Ovary (tissue), 9 donors: ENCODE measurements around the gene SECTM1. TPM values are rescaled to one million over a fixed set of nuclear protein-coding genes. Genes with fewer than 3 reads are reported as not detected.
A peak's percentile ranks its signal among the peaks of the same experiment; 100 is the strongest.

Source experiments
- DNase-seq, 5 donors: peaks; one replicate each; pipeline ENCODE4 v3.0.0-alpha.2; 2019 to 2020
- H3K27ac ChIP-seq, 2 donors: fragments of 200-600 bp; one replicate each; pipeline versions ENCODE4 v1.5.1 to v1.8.0; 2019 to 2022
- H3K27me3 ChIP-seq: fragments of 200-600 bp; one replicate; pipeline ENCODE4 v1.8.0; 2022
- H3K36me3 ChIP-seq: fragments of 200-600 bp; sonication (generic); one replicate; pipeline ENCODE4 v1.5.1; 2019
- H3K4me1 ChIP-seq: one replicate; pipeline ENCODE4 v1.8.1; 2013; ENCODE audit warnings: mild to moderate bottlenecking, moderate library complexity; ENCODE audit not compliant: insufficient read depth
- H3K4me3 ChIP-seq: fragments of 200-600 bp; sonication (generic); one replicate; pipeline ENCODE4 v1.5.1; 2017
- H3K9me3 ChIP-seq, 2 donors: fragments of 200-600 bp in 1 of 2; sonication (generic) in 1 of 2; one replicate each; pipeline versions ENCODE4 v1.5.1 to v1.8.1; 2013 to 2019; ENCODE audit warnings: mild to moderate bottlenecking in 1 of 2, moderate library complexity in 1 of 2
- CTCF ChIP-seq, 3 donors: fragments of 450-650 bp in 2 of 3; fragments of 200-600 bp in 1 of 3; IDR thresholded peaks; one replicate each; pipeline versions ENCODE4 v1.5.1 to v1.8.0; 2016 to 2022; ENCODE audit warnings: antibody characterized with exemption in 3 of 3, mild to moderate bottlenecking in 1 of 3
- EP300 ChIP-seq: sonication (generic); formaldehyde crosslinking; IDR thresholded peaks from one replicate; pipeline ENCODE4 v1.6.1; 2017; ENCODE audit warnings: antibody characterized with exemption
- POLR2A ChIP-seq: fragments of 450-650 bp; IDR thresholded peaks from one replicate; pipeline ENCODE4 v1.6.1; 2017; ENCODE audit warnings: antibody characterized with exemption, mild to moderate bottlenecking, moderate library complexity
- WGBS, 3 donors: extraction: QIAGEN DNeasy Blood & Tissue Kit in 1 of 3; methylation state at CpG; one replicate each; pipeline versions ENCODE4 v1.1.5 to v1.1.7; 2013 to 2017; 5-methylcytosine and 5-hydroxymethylcytosine counted together
- intact Hi-C, 4 donors: fragments of 100-400 bp; cut with DNase I; formaldehyde crosslinking; loops; one replicate each; pipeline versions ENCODE4 v1.11.0 to v1.15.1; 2022 to 2023
- polyA plus RNA-seq, 2 donors: library from polyadenylated mRNA; stranded (reverse); fragments of 200-250 nt in 1 of 2; fragments of 350-450 nt in 1 of 2; fragmentation: Illumina TruSeq in 1 of 2; extraction: RNeasy Lipid Tissue Mini Kit (QIAGEN cat#74804) in 1 of 2; gene quantifications; one replicate each; pipeline ENCODE4 v1.2.3, GENCODE V29; 2013 to 2014
- total RNA-seq, 7 donors: library from RNA; depleted of rRNA in 2 of 7; stranded (reverse); fragments of >200 nt in 2 of 7; fragmentation: NEBNext Ultra II Directional in 3 of 7; extraction: Animal tissue kit (Norgen Biotek cat#: 25700) in 3 of 7; gene quantifications; one replicate each; pipeline versions ENCODE4 v1.1.0 to v1.2.4, GENCODE V29; 2016 to 2023
- donor health status: DM: no; HTN: no; CAD: no; lungs with moderate emphysema.
- donor health status: DM: no; HTN: no; CAD: no.
- donor health status: Bipolar disorder and iron deficiency.
- donor health status: DM: yes; HTN: yes; CAD: no.
- donor health status: DM: no; HTN: no; CAD: no.
- donor health status: DM: yes; HTN: yes; CAD: no.

SECTM1 gene
- total and polyA plus RNA-seq, 9 donors = 2.1 to 20.8 (median 7.9) TPM

GRCh38 chr17:82334622-82335394 is 1.2 kb upstream of the SECTM1 start:
- no peaks in the 10 kb centered on the region for H3K36me3 ChIP-seq
- peak overlapping the region; percentile 34 for H3K4me3 ChIP-seq
- peak overlapping the region; percentile 39 to 48 for H3K27ac ChIP-seq
- DNase-seq = peak in 1 of 5 donors; percentile 37
- 31 to 32% (median 32%) methylated on average over 16 of the region's 16 CpGs for WGBS, 3 donors
- peaks cover 27% of the 10 kb centered on the region for H3K4me1 ChIP-seq
- intact Hi-C loops = no loop called here
- no peaks in the 10 kb centered on the region for H3K9me3 ChIP-seq
- H3K27me3 ChIP-seq = no peaks in the 10 kb centered on the region
- TF ChIP-seq CTCF (IDR thresholded peaks at IDR 0.05) (no peak), EP300 (no peak), POLR2A (no peak)

GRCh38 chr17:82334204-82334621 is 647 bp upstream of the SECTM1 start:
- Histone ChIP-seq H3K27me3 (no peaks in the 10 kb centered on the region), H3K27ac (peak overlapping the region in 1 of 2 donors; percentile 48), H3K4me1 (peaks cover 24% of the 10 kb centered on the region), H3K9me3 (no peaks in the 10 kb centered on the region), H3K4me3 (peak overlapping the region; percentile 59), H3K36me3 (no peaks in the 10 kb centered on the region)
- no peak for TF ChIP-seq POLR2A
- no peak for TF ChIP-seq EP300
- no peak for TF ChIP-seq CTCF (IDR thresholded peaks at IDR 0.05)
- WGBS, 3 donors = 51 to 57% (median 55%) methylated on average over 24 to 25 of the region's 25 CpGs
- DNase-seq = peak in 3 of 5 donors; percentile 50 to 56 (median 56)
- intact Hi-C loops = no loop called here

- H3K27ac ChIP-seq = no peak overlapping the region
- H3K4me1 ChIP-seq = peaks cover 22% of the 10 kb centered on the region
- peak overlapping the region; percentile 59 for H3K4me3 ChIP-seq
- intact Hi-C loops = no loop called here
- 14 to 17% (median 16%) methylated on average over 30 to 32 of the region's 32 CpGs for WGBS, 3 donors
- H3K36me3 ChIP-seq = no peaks in the 10 kb centered on the region
- H3K27me3 ChIP-seq = no peaks in the 10 kb centered on the region
- H3K9me3 ChIP-seq = no peaks in the 10 kb centered on the region
- TF ChIP-seq POLR2A (no peak), CTCF (IDR thresholded peaks at IDR 0.05) (no peak), EP300 (no peak)
- DNase-seq = peak in 4 of 5 donors; percentile 41 to 56 (median 46)
Measured at GRCh38 chr17:82332669-82333278, 792 bp downstream of the SECTM1 start.

GRCh38 chr17:82331345-82331939 is 2.1 kb downstream of the SECTM1 start:
- H3K4me1 ChIP-seq = peaks cover 22% of the 10 kb centered on the region
- WGBS, 3 donors = 90 to 94% (median 91%) methylated on average over 25 of the region's 25 CpGs
- no peaks in the 10 kb centered on the region for H3K36me3 ChIP-seq
- H3K27ac ChIP-seq = no peak overlapping the region
- TF ChIP-seq POLR2A = no peak
- TF ChIP-seq EP300 = no peak
- TF ChIP-seq CTCF (IDR thresholded peaks at IDR 0.05) = no peak
- no peak overlapping the region for H3K4me3 ChIP-seq
- no peaks in the 10 kb centered on the region for H3K27me3 ChIP-seq
- intact Hi-C loops = no loop called here
- peak in 1 of 5 donors; percentile 24 for DNase-seq
- no peaks in the 10 kb centered on the region for H3K9me3 ChIP-seq
